GM23248 (cell line): Measurements from ENCODE around the gene LIMA1.

ENCODE experiments used
- EZH2 ChIP-seq: fragments of 200-600 bp; sonication (generic); IDR thresholded peaks from 2 replicates; pipeline ENCODE4 v1.6.1; 2018; ENCODE audit warnings: antibody characterized with exemption, mild to moderate bottlenecking; ENCODE audit not compliant: insufficient read depth, poor library complexity, severe bottlenecking
- EZH2phosphoT487 ChIP-seq: fragments of 200-600 bp; sonication (generic); IDR thresholded peaks from 2 replicates; pipeline ENCODE4 v1.6.1; 2018; ENCODE audit warnings: antibody characterized with exemption, moderate library complexity, mild to moderate bottlenecking, low read depth; ENCODE audit not compliant: insufficient read depth

DNA sequence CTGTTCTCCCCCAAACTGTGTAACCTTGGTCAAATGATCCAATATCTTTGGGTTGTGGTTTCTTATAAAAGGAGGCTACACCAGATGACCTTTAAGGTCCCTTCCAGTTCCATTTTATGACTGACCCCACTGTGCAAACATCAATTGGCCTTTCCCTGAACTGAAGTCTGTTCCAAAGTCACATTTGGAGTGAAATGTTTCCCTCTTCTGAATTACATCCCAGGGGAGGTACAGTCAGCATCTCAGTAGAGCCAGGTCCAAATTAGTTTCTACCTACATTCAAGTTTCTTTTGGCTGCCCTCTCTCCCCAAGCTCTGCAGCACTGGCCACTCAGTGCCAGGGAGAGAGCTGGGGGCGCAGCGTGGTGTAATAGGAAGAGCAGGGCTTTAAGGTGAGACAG, 34.4 kb downstream of the LIMA1 start:
- TF ChIP-seq EZH2phosphoT487: no peak
- no peak for TF ChIP-seq EZH2
